HG03342 (cell line): ENCODE results near the gene CLBA1.

Experiments
- ATAC-seq: cut with Tn5 transposase; IDR thresholded peaks from one replicate; pipeline ENCODE4 v1.9.1; 2021; ENCODE audit warnings: mild to moderate bottlenecking, moderate library complexity; ENCODE audit not compliant: unreplicated experiment

Gene CLBA1

GRCh38 chr14:104979758-104980610 is 5.6 kb upstream of the CLBA1 start:
- ATAC-seq, result no peak

GRCh38 chr14:104980611-104981531 is 4.7 kb upstream of the CLBA1 start:
- ATAC-seq, result no peak

- no peak for ATAC-seq
These were observed 3.7 kb upstream of the CLBA1 start for GRCh38 chr14:104981699-104982541.

- no peak for ATAC-seq
These were observed 2.9 kb upstream of the CLBA1 start for GRCh38 chr14:104982548-104983230.

GRCh38 chr14:104983231-104983721 is 2.3 kb upstream of the CLBA1 start:
- ATAC-seq, result no peak

- ATAC-seq, result no peak
These were observed 1.3 kb upstream of the CLBA1 start for GRCh38 chr14:104984056-104984894.

GRCh38 chr14:104986487-104987164 is 1.0 kb downstream of the CLBA1 start:
- no peak for ATAC-seq

- ATAC-seq, result no peak
These were observed 3.8 kb downstream of the CLBA1 start for GRCh38 chr14:104989236-104989950.

GRCh38 chr14:104989951-104990303 is 4.3 kb downstream of the CLBA1 start:
- no peak for ATAC-seq

- no peak for ATAC-seq
These were observed 6.3 kb downstream of the CLBA1 start for GRCh38 chr14:104991896-104992230.

- ATAC-seq, result no peak
These were observed 6.9 kb downstream of the CLBA1 start for GRCh38 chr14:104992501-104992900.

- no peak for ATAC-seq
These were observed 7.7 kb downstream of the CLBA1 start for GRCh38 chr14:104993306-104993705.

GRCh38 chr14:104993808-104994591 is 8.4 kb downstream of the CLBA1 start:
- ATAC-seq, result no peak

- no peak for ATAC-seq
These were observed 9.4 kb downstream of the CLBA1 start for GRCh38 chr14:104994978-104995377.

GRCh38 chr14:104996032-104996431 is 10.4 kb downstream of the CLBA1 start:
- no peak for ATAC-seq

GRCh38 chr14:104996483-104996882 is 10.9 kb downstream of the CLBA1 start:
- ATAC-seq, result no peak

- no peak for ATAC-seq
These were observed 13.2 kb downstream of the CLBA1 start for GRCh38 chr14:104998801-104999200.
